DOHH2 (cell line): ENCODE results near the gene PCNX3.

Experiments used
- H3F3A ChIP-seq: fragments of 200-600 bp; sonication (generic), shearing (Covaris generic); 2 replicates; pipeline ENCODE4 v1.6.0; 2016; ENCODE audit warnings: antibody characterized with exemption, mild to moderate bottlenecking; ENCODE audit not compliant: control insufficient read depth, insufficient read depth
- H3K27ac ChIP-seq: fragments of 200-600 bp; sonication (generic); 2 replicates; pipeline ENCODE4 v1.5.1; 2014; ENCODE audit warnings: low read depth, mild to moderate bottlenecking, low read length, moderate library complexity
- H3K27me3 ChIP-seq: fragments of 200-600 bp; sonication (generic); 2 replicates; pipeline ENCODE4 v1.6.1; 2014; ENCODE audit warnings: mild to moderate bottlenecking, low read length, mixed read lengths; ENCODE audit not compliant: control insufficient read depth
- H3K36me3 ChIP-seq: fragments of 200-600 bp; sonication (generic); 2 replicates; pipeline ENCODE4 v1.6.1; 2014; ENCODE audit warnings: mild to moderate bottlenecking, low read length, moderate library complexity, mixed read lengths; ENCODE audit not compliant: control insufficient read depth
- H3K4me1 ChIP-seq: fragments of 200-600 bp; sonication (generic); 2 replicates; pipeline ENCODE4 v1.6.1; 2014; ENCODE audit warnings: mild to moderate bottlenecking, low read length, mixed read lengths; ENCODE audit not compliant: control insufficient read depth
- H3K4me2 ChIP-seq: fragments of 200-600 bp; sonication (generic); 2 replicates; pipeline ENCODE4 v1.6.0; 2014; ENCODE audit warnings: mild to moderate bottlenecking, low read length, moderate library complexity
- H3K4me3 ChIP-seq: fragments of 200-600 bp; sonication (generic); 2 replicates; pipeline ENCODE4 v1.5.1; 2014; ENCODE audit warnings: mild to moderate bottlenecking, low read length, mixed read lengths
- H3K79me2 ChIP-seq: fragments of 200-600 bp; sonication (generic); 2 replicates; pipeline ENCODE4 v1.6.1; 2014; ENCODE audit warnings: mild to moderate bottlenecking, low read length, mixed read lengths; ENCODE audit not compliant: control insufficient read depth
- H3K9me2 ChIP-seq: fragments of 200-600 bp; sonication (generic); replicated peaks from 2 replicates; pipeline ENCODE4 v1.6.1; 2014; ENCODE audit warnings: mild to moderate bottlenecking, low read length, mixed read lengths; ENCODE audit not compliant: control insufficient read depth
- H3K9me3 ChIP-seq: fragments of 200-600 bp; sonication (generic); 2 replicates; pipeline ENCODE4 v1.6.1; 2014; ENCODE audit warnings: antibody characterized with exemption, low read length, mixed read lengths; ENCODE audit not compliant: control insufficient read depth, insufficient read depth
- H4K20me1 ChIP-seq: fragments of 200-600 bp; sonication (generic); 2 replicates; pipeline ENCODE4 v1.6.0; 2014; ENCODE audit warnings: low read depth, mild to moderate bottlenecking, antibody characterized with exemption, low read length, moderate library complexity; ENCODE audit not compliant: control insufficient read depth, insufficient read depth
- EZH2phosphoT487 ChIP-seq: fragments of 200-600 bp; sonication (generic); IDR thresholded peaks from 2 replicates; pipeline ENCODE4 v1.6.1; 2017; ENCODE audit warnings: borderline replicate concordance, mild to moderate bottlenecking, antibody characterized with exemption, low read length, moderate library complexity, mixed read lengths
- TF ChIP-seq, protein P1 (sequence below): fragments of 200-600 bp; sonication (generic); IDR thresholded peaks from one replicate; pipeline ENCODE4 v1.5.1; 2014; ENCODE audit warnings: antibody characterized with exemption, mild to moderate bottlenecking, low read depth, low read length; ENCODE audit not compliant: poor library complexity, severe bottlenecking

The PCNX3 gene

DNA sequence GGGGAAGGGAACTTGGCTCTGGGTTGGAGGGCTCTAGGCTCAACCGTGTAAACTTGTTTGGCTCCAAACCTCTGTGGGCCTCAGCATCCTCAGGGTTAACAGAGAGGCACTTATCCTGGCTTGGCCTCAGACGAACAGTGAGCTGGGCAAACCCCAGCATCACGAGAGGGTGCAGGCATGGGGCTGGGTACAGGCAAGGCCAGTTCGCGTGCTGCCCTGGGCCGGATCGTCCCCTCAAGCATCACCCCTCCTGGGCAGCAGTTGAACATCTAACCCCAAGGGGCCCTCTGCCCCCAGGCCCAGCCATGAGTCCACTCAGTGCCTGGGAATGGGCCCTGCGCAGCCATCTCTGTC, 37.8 kb upstream of the PCNX3 start:
- H3K4me3 ChIP-seq: peak overlapping the region; percentile 86; the same call in 1 of the 2 replicates
- TF ChIP-seq EZH2phosphoT487: no peak
- TF ChIP-seq, protein P1, sequence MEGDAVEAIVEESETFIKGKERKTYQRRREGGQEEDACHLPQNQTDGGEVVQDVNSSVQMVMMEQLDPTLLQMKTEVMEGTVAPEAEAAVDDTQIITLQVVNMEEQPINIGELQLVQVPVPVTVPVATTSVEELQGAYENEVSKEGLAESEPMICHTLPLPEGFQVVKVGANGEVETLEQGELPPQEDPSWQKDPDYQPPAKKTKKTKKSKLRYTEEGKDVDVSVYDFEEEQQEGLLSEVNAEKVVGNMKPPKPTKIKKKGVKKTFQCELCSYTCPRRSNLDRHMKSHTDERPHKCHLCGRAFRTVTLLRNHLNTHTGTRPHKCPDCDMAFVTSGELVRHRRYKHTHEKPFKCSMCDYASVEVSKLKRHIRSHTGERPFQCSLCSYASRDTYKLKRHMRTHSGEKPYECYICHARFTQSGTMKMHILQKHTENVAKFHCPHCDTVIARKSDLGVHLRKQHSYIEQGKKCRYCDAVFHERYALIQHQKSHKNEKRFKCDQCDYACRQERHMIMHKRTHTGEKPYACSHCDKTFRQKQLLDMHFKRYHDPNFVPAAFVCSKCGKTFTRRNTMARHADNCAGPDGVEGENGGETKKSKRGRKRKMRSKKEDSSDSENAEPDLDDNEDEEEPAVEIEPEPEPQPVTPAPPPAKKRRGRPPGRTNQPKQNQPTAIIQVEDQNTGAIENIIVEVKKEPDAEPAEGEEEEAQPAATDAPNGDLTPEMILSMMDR: no peak
- H3K27me3 ChIP-seq: no peaks in the 10 kb centered on the region
- peaks cover 13% of the 10 kb centered on the region for H3K36me3 ChIP-seq
- peaks cover 22% of the 10 kb centered on the region for H3K79me2 ChIP-seq
- H3K9me3 ChIP-seq: no peaks in the 10 kb centered on the region
- H3K4me1 ChIP-seq: peaks cover 42% of the 10 kb centered on the region
- no peaks in the 10 kb centered on the region for H4K20me1 ChIP-seq
- H3K27ac ChIP-seq: no peak overlapping the region
- H3F3A ChIP-seq: peaks cover 15% of the 10 kb centered on the region
- H3K9me2 ChIP-seq: no peaks in the 10 kb centered on the region
- H3K4me2 ChIP-seq: peak overlapping the region; percentile 87

DNA sequence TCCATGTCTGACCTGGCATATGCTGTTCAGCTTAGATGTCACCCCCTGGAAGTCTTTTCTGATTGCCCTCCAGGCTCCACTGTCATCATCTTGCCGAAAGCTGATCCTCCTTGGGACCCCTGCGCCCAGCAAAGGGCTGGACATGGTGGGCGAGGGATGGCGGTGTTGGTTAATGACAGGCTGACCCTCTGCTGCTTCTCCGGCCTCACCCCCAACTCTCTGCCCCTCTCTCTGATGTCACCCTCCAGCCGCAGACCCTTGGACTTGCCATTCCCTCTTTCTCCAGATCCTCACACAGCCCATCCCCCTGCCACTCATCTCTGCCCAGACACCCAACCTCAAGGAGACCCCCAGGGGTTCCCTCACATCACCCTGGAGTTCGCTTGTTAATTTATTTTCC, 37.4 kb upstream of the PCNX3 start:
- Histone ChIP-seq H3K27ac (no peak overlapping the region), H3K4me3 (no peak overlapping the region), H3F3A (peaks cover 15% of the 10 kb centered on the region), H4K20me1 (no peaks in the 10 kb centered on the region), H3K9me3 (no peaks in the 10 kb centered on the region), H3K27me3 (no peaks in the 10 kb centered on the region), H3K4me2 (no peak overlapping the region), H3K36me3 (peaks cover 11% of the 10 kb centered on the region), H3K9me2 (no peaks in the 10 kb centered on the region), H3K79me2 (peaks cover 18% of the 10 kb centered on the region), H3K4me1 (peaks cover 39% of the 10 kb centered on the region)
- TF ChIP-seq, protein P1: no peak
- TF ChIP-seq EZH2phosphoT487: no peak

GRCh38 chr11:65578667-65579066, 36.9 kb upstream of the PCNX3 start:
- Histone ChIP-seq H3K27me3 (no peaks in the 10 kb centered on the region), H3K36me3 (peaks cover 6% of the 10 kb centered on the region), H3K79me2 (peaks cover 12% of the 10 kb centered on the region), H3K9me3 (no peaks in the 10 kb centered on the region), H3K4me3 (no peak overlapping the region), H3K9me2 (no peaks in the 10 kb centered on the region), H3K4me1 (peaks cover 34% of the 10 kb centered on the region), H3F3A (peaks cover 13% of the 10 kb centered on the region), H3K27ac (no peak overlapping the region), H4K20me1 (no peaks in the 10 kb centered on the region), H3K4me2 (no peak overlapping the region)
- TF ChIP-seq EZH2phosphoT487: no peak
- TF ChIP-seq, protein P1: no peak

GRCh38 chr11:65579291-65579690, 36.3 kb upstream of the PCNX3 start:
- H3K27ac ChIP-seq: no peak overlapping the region
- peaks cover 30% of the 10 kb centered on the region for H3K4me1 ChIP-seq
- H3K4me2 ChIP-seq: no peak overlapping the region
- H3K4me3 ChIP-seq: no peak overlapping the region
- no peaks in the 10 kb centered on the region for H4K20me1 ChIP-seq
- H3K36me3 ChIP-seq: peaks cover 3% of the 10 kb centered on the region
- no peaks in the 10 kb centered on the region for H3K9me3 ChIP-seq
- no peak for TF ChIP-seq EZH2phosphoT487
- TF ChIP-seq, protein P1: no peak
- peaks cover 10% of the 10 kb centered on the region for H3F3A ChIP-seq
- no peaks in the 10 kb centered on the region for H3K9me2 ChIP-seq
- peaks cover 10% of the 10 kb centered on the region for H3K79me2 ChIP-seq
- no peaks in the 10 kb centered on the region for H3K27me3 ChIP-seq
